H9 (cell line): ENCODE measurements around the gene CDR2L. TPM values are rescaled to one million over a fixed set of nuclear protein-coding genes. Genes with fewer than 3 reads are reported as not detected.
"Not testable (repeated sequence)": the region's sequence is repeated elsewhere in the genome, so short reads cannot be mapped to it uniquely, and the experiment has no call there.

Source experiments
- DNase-seq: peaks from one replicate; pipeline ENCODE4 v3.0.0-alpha.2; 2017
- H2AFZ ChIP-seq: one replicate; pipeline ENCODE4 v1.6.1; 2013; ENCODE audit warnings: mild to moderate bottlenecking, low read length, control low read depth, moderate library complexity
- H2AK5ac ChIP-seq: 2 replicates; pipeline ENCODE4 v1.6.1; 2013; ENCODE audit warnings: low read length, control low read depth, mixed read lengths; ENCODE audit not compliant: insufficient read length
- H2BK120ac ChIP-seq: one replicate; pipeline ENCODE4 v1.6.1; 2013; ENCODE audit warnings: low read depth, mild to moderate bottlenecking, low read length, control low read depth, inconsistent platforms; ENCODE audit not compliant: poor library complexity, severe bottlenecking
- H2BK12ac ChIP-seq: 2 replicates; pipeline ENCODE4 v1.6.1; 2013; ENCODE audit warnings: low read length, control low read depth, mixed read lengths, low read depth; ENCODE audit not compliant: insufficient read length
- H2BK15ac ChIP-seq: 2 replicates; pipeline ENCODE4 v1.6.1; 2013; ENCODE audit warnings: low read depth, low read length, control low read depth
- H2BK20ac ChIP-seq: one replicate; pipeline ENCODE4 v1.6.1; 2013; ENCODE audit warnings: low read depth, mild to moderate bottlenecking, low read length, control low read depth, inconsistent platforms; ENCODE audit not compliant: poor library complexity, severe bottlenecking
- H2BK5ac ChIP-seq: 2 replicates; pipeline ENCODE4 v1.6.1; 2013; ENCODE audit warnings: low read length, control low read depth, mixed read lengths; ENCODE audit not compliant: insufficient read length
- H3K14ac ChIP-seq: 2 replicates; pipeline ENCODE4 v1.6.1; 2013; ENCODE audit warnings: low read length, control low read depth; ENCODE audit not compliant: insufficient read depth
- H3K18ac ChIP-seq: 2 replicates; pipeline ENCODE4 v1.6.1; 2013; ENCODE audit warnings: low read depth, mild to moderate bottlenecking, mixed read lengths, low read length, control low read depth; ENCODE audit not compliant: insufficient read length
- H3K23ac ChIP-seq: 2 replicates; pipeline ENCODE4 v1.6.1; 2013; ENCODE audit warnings: low read length, control low read depth, mixed read lengths, low read depth; ENCODE audit not compliant: insufficient read length
- H3K23me2 ChIP-seq: 2 replicates; pipeline ENCODE4 v1.6.1; 2013; ENCODE audit warnings: low read depth, mild to moderate bottlenecking, mixed read lengths, low read length, control low read depth; ENCODE audit not compliant: insufficient read length, poor library complexity, severe bottlenecking
- H3K27ac ChIP-seq: 2 replicates; pipeline ENCODE4 v1.5.1; 2013; ENCODE audit warnings: low read length, control low read depth, mixed read lengths, low read depth; ENCODE audit not compliant: insufficient read length
- H3K27me3 ChIP-seq: 2 replicates; pipeline ENCODE4 v1.6.1; 2013; ENCODE audit warnings: low read length, control low read depth, inconsistent platforms; ENCODE audit not compliant: insufficient read depth
- H3K4ac ChIP-seq: 2 replicates; pipeline ENCODE4 v1.6.1; 2013; ENCODE audit warnings: low read depth, mild to moderate bottlenecking, control low read depth, inconsistent platforms, low read length, moderate library complexity
- H3K4me1 ChIP-seq: 2 replicates; pipeline ENCODE4 v1.6.1; 2013; ENCODE audit warnings: low read length, control low read depth, inconsistent platforms; ENCODE audit not compliant: insufficient read depth
- H3K4me2 ChIP-seq: 2 replicates; pipeline ENCODE4 v1.6.1; 2013; ENCODE audit warnings: low read length, control low read depth, mixed read lengths; ENCODE audit not compliant: insufficient read length, insufficient read depth
- H3K56ac ChIP-seq: 2 replicates; pipeline ENCODE4 v1.6.1; 2013; ENCODE audit warnings: low read depth, mild to moderate bottlenecking, mixed read lengths, low read length, control low read depth; ENCODE audit not compliant: insufficient read length
- H3K79me1 ChIP-seq: 2 replicates; pipeline ENCODE4 v1.6.1; 2013; ENCODE audit warnings: low read depth, mild to moderate bottlenecking, moderate library complexity, low read length, control low read depth, inconsistent platforms; ENCODE audit not compliant: insufficient read depth, poor library complexity, severe bottlenecking
- H3K79me2 ChIP-seq: 2 replicates; pipeline ENCODE4 v1.6.1; 2013; ENCODE audit warnings: low read length, control low read depth, inconsistent platforms; ENCODE audit not compliant: insufficient read depth
- H3K9ac ChIP-seq: 2 replicates; pipeline ENCODE4 v1.6.1; 2013; ENCODE audit warnings: low read length, control low read depth, mixed read lengths; ENCODE audit not compliant: insufficient read length; ENCODE audit errors: extremely low read depth
- H3K9me3 ChIP-seq: one replicate; pipeline ENCODE4 v1.6.1; 2013; ENCODE audit warnings: low read depth, low read length, inconsistent platforms; ENCODE audit not compliant: control insufficient read depth
- H3T11ph ChIP-seq: one replicate; pipeline ENCODE4 v1.6.1; 2013; ENCODE audit warnings: mild to moderate bottlenecking, low read length, control low read depth, inconsistent platforms
- H4K20me1 ChIP-seq: one replicate; pipeline ENCODE4 v1.6.1; 2013; ENCODE audit not compliant: control insufficient read depth, insufficient read length, insufficient read depth
- H4K5ac ChIP-seq: 2 replicates; pipeline ENCODE4 v1.6.1; 2013; ENCODE audit warnings: low read depth, mild to moderate bottlenecking, mixed read lengths, low read length, control low read depth; ENCODE audit not compliant: insufficient read length
- H4K8ac ChIP-seq: replicated peaks from 2 replicates; pipeline ENCODE4 v1.6.1; 2013; ENCODE audit warnings: low read length, control low read depth, mixed read lengths, low read depth; ENCODE audit not compliant: insufficient read length
- H4K91ac ChIP-seq: 2 replicates; pipeline ENCODE4 v1.6.1; 2013; ENCODE audit warnings: low read depth, mild to moderate bottlenecking, moderate library complexity, mixed read lengths, low read length, control low read depth; ENCODE audit not compliant: insufficient read length
- H3K27ac Mint-ChIP-seq, 3 experiments: 2 replicates in 2 of 3; 3 replicates in 1 of 3; pipeline ENCODE4 v1.8.0; 2020 to 2021; ENCODE audit warnings: mixed read lengths in 3 of 3, mild to moderate bottlenecking in 1 of 3, moderate library complexity in 1 of 3
- H3K27me3 Mint-ChIP-seq: 2 replicates; pipeline ENCODE4 v1.8.0; 2021; ENCODE audit warnings: low read depth, mild to moderate bottlenecking, moderate library complexity, mixed read lengths
- H3K36me3 Mint-ChIP-seq, 3 experiments: 2 replicates in 2 of 3; 3 replicates in 1 of 3; pipeline ENCODE4 v1.8.0; 2020 to 2021; ENCODE audit warnings: low read depth in 3 of 3, mixed read lengths in 3 of 3; ENCODE audit not compliant: insufficient read depth in 1 of 3
- H3K4me1 Mint-ChIP-seq, 2 experiments: 2 replicates each; pipeline ENCODE4 v1.8.0; 2020; ENCODE audit warnings: mixed read lengths in 2 of 2
- H3K4me3 Mint-ChIP-seq, 2 experiments: 2 replicates in 1 of 2; 3 replicates in 1 of 2; pipeline ENCODE4 v1.8.0; 2020 to 2021; ENCODE audit warnings: mild to moderate bottlenecking in 2 of 2, mixed read lengths in 2 of 2, moderate library complexity in 1 of 2
- H3K9me3 Mint-ChIP-seq, 2 experiments: 2 replicates in 1 of 2; 3 replicates in 1 of 2; pipeline ENCODE4 v1.8.0; 2020; ENCODE audit warnings: mild to moderate bottlenecking in 2 of 2, mixed read lengths in 2 of 2, moderate library complexity in 1 of 2
- WGBS: extraction: QIAGEN DNeasy Blood & Tissue Kit; methylation state at CpG from one replicate; pipeline ENCODE4 v1.1.7; 2013; ENCODE audit warnings: missing lambda C conversion rate, low lambda C conversion rate, mixed read lengths; ENCODE audit not compliant: insufficient read length; ENCODE audit errors: extremely low coverage; 5-methylcytosine and 5-hydroxymethylcytosine counted together
- total RNA-seq: library from RNA; stranded (reverse); gene quantifications from 2 replicates; pipeline ENCODE4 v1.2.1, GENCODE V29; 2021
- TF ChIP-seq, protein P1 (sequence below): fragments of 200-600 bp; sonication (generic); conservative IDR thresholded peaks from 3 replicates; pipeline ENCODE4 v1.8.0; 2021; ENCODE audit warnings: antibody characterized with exemption, mild to moderate bottlenecking

The CDR2L gene
- total RNA-seq, 1 experiment from 2014 or later = 23.3 TPM

DNA sequence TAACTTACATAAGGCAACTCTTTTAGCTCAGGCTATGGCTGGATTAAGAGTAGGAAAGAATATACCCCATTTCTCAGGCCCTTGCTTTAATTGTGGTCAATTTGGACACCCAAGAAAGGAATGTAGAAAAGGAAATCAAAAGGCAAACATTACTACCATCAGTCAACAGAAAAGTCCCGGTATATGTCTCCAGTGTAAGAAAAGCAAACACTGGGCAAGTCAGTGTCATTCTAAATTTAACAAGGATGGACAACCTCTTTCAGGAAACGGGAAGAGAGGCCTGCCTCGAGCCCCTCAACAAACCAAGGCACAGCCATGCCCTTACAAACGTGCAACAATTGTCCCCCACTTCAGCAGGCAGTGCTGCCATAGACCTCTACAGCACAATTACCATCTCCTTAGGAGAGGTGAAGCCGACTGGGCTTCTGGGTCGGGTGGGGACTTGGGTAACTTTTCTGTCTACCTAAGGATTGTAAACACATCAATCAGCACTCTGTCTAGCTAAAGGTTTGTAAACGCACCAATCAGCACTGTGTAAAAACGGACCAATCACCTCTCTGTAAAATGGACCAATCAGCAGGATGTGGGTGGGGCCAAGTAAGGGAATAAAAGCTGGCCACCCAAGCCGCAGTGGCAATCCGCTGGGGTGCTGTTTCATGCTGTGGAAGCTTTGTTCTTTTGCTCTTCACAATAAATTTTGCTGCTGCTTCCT, 37.4 kb downstream of the CDR2L start:
- DNase-seq = no peak
- H3K56ac ChIP-seq = no peak overlapping the region
- no peaks in the 10 kb centered on the region for H3K4me1 ChIP-seq
- H3K18ac ChIP-seq = no peak overlapping the region
- TF ChIP-seq, protein P1, sequence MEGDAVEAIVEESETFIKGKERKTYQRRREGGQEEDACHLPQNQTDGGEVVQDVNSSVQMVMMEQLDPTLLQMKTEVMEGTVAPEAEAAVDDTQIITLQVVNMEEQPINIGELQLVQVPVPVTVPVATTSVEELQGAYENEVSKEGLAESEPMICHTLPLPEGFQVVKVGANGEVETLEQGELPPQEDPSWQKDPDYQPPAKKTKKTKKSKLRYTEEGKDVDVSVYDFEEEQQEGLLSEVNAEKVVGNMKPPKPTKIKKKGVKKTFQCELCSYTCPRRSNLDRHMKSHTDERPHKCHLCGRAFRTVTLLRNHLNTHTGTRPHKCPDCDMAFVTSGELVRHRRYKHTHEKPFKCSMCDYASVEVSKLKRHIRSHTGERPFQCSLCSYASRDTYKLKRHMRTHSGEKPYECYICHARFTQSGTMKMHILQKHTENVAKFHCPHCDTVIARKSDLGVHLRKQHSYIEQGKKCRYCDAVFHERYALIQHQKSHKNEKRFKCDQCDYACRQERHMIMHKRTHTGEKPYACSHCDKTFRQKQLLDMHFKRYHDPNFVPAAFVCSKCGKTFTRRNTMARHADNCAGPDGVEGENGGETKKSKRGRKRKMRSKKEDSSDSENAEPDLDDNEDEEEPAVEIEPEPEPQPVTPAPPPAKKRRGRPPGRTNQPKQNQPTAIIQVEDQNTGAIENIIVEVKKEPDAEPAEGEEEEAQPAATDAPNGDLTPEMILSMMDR = no peak
- H3K27me3 Mint-ChIP-seq = peaks cover 12% of the 10 kb centered on the region
- H3K9me3 ChIP-seq = no peaks in the 10 kb centered on the region
- no peaks in the 10 kb centered on the region for H3K79me2 ChIP-seq
- H2BK5ac ChIP-seq = no peak overlapping the region
- no peaks in the 10 kb centered on the region for H3K4me1 Mint-ChIP-seq
- no peak overlapping the region for H4K5ac ChIP-seq
- no peak overlapping the region for H3K27ac Mint-ChIP-seq
- H3K4me2 ChIP-seq = no peak overlapping the region
- peaks cover 27 to 45% (median 40%) of the 10 kb centered on the region in 3 experiments; a peak in 6 of 7 replicates for H3K36me3 Mint-ChIP-seq
- H3T11ph ChIP-seq = no peak overlapping the region
- H2BK120ac ChIP-seq = no peak overlapping the region
- H2BK15ac ChIP-seq = no peak overlapping the region
- peaks cover 19 to 35% of the 10 kb centered on the region in 2 experiments for H3K9me3 Mint-ChIP-seq
- no peak overlapping the region for H3K4me3 Mint-ChIP-seq
- no peak overlapping the region for H3K9ac ChIP-seq
- H3K4ac ChIP-seq = no peak overlapping the region
- H2BK12ac ChIP-seq = no peak overlapping the region
- H3K14ac ChIP-seq = no peak overlapping the region
- no peaks in the 10 kb centered on the region for H3K23me2 ChIP-seq
- H2BK20ac ChIP-seq = no peak overlapping the region
- no peaks in the 10 kb centered on the region for H3K79me1 ChIP-seq
- no peak overlapping the region for H2AK5ac ChIP-seq
- no peak overlapping the region for H3K27ac ChIP-seq
- no peaks in the 10 kb centered on the region for H4K20me1 ChIP-seq
- H2AFZ ChIP-seq = no peak overlapping the region
- H4K91ac ChIP-seq = no peak overlapping the region
- no peak overlapping the region for H3K23ac ChIP-seq
- no CpG with 5 or more reads among the region's 10 CpGs for whole genome bisulfite sequencing
- no peaks in the 10 kb centered on the region for H3K27me3 ChIP-seq
- H4K8ac ChIP-seq = no peak overlapping the region

DNA sequence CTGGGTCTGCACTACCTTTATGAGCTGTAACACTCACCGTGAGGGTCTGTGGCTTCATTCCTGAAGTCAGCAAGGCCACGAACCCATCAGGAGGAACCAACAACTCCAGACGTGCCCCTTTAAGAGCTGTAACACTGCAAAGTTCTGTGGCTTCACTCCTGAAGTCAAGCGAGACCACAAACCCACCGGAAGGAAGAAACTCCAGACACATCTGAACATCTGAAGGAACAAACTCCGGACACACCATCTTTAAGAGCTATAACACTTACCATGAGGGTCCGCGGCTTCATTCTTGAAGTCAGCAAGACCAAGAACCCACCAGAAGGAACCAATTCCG, 37.9 kb downstream of the CDR2L start:
- H2BK120ac ChIP-seq, H3K23me2 ChIP-seq, H4K5ac ChIP-seq, H3K27ac ChIP-seq, H2BK20ac ChIP-seq, H2AK5ac ChIP-seq, H3K18ac ChIP-seq, H3K4me1 Mint-ChIP-seq, H4K91ac ChIP-seq, H4K20me1 ChIP-seq, H3K27me3 ChIP-seq, H3K56ac ChIP-seq, H4K8ac ChIP-seq, H2BK5ac ChIP-seq, H3K79me2 ChIP-seq, H3T11ph ChIP-seq, H3K9me3 ChIP-seq, H2BK12ac ChIP-seq, H3K4ac ChIP-seq, H3K4me1 ChIP-seq, H3K9ac ChIP-seq, H3K79me1 ChIP-seq, H3K23ac ChIP-seq, H2BK15ac ChIP-seq, H2AFZ ChIP-seq, H3K4me3 Mint-ChIP-seq, DNase-seq, H3K27ac Mint-ChIP-seq, H3K4me2 ChIP-seq, H3K14ac ChIP-seq: not testable (repeated sequence)
- WGBS = no CpG with 5 or more reads among the region's 9 CpGs
- H3K36me3 Mint-ChIP-seq = peaks cover 27 to 46% (median 40%) of the 10 kb centered on the region in 3 experiments; a peak in 6 of 7 replicates
- H3K9me3 Mint-ChIP-seq = peaks cover 24 to 41% of the 10 kb centered on the region in 2 experiments
- peaks cover 16% of the 10 kb centered on the region for H3K27me3 Mint-ChIP-seq
